Astrocyte (in vitro differentiated cells and primary cell): Measurements from ENCODE around the gene MSANTD4.

Experiments
- EZH2 ChIP-seq: IDR thresholded peaks from 2 replicates; pipeline ENCODE4 v1.6.1; 2012; ENCODE audit warnings: mild to moderate bottlenecking, low read length, inconsistent platforms; ENCODE audit not compliant: insufficient read depth
- TF ChIP-seq, protein P1 (sequence below): IDR thresholded peaks from 2 replicates; pipeline ENCODE4 v1.5.1; 2011; ENCODE audit warnings: low read depth, mild to moderate bottlenecking, inconsistent platforms, low read length, moderate library complexity; ENCODE audit not compliant: insufficient read depth

DNA sequence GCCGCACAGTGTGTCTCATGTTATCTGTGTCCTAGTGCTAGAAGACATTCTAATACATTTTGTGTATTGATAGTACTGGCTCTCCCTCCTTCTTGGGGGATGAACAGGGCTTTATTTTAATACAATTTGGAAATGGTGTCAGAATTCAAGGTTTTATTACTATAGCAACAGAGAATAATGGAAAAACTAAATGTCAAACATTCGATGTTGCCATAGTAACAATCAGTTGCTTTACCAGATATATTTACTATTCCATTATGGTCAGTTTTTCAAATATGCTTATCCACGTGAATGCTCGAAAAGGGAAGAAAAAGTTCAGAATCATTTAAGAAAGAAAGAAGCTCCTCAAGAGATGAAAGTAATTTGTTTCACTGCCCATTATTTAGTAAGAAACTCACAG lies 8.6 kb upstream of the MSANTD4 start:
- TF ChIP-seq, protein P1, sequence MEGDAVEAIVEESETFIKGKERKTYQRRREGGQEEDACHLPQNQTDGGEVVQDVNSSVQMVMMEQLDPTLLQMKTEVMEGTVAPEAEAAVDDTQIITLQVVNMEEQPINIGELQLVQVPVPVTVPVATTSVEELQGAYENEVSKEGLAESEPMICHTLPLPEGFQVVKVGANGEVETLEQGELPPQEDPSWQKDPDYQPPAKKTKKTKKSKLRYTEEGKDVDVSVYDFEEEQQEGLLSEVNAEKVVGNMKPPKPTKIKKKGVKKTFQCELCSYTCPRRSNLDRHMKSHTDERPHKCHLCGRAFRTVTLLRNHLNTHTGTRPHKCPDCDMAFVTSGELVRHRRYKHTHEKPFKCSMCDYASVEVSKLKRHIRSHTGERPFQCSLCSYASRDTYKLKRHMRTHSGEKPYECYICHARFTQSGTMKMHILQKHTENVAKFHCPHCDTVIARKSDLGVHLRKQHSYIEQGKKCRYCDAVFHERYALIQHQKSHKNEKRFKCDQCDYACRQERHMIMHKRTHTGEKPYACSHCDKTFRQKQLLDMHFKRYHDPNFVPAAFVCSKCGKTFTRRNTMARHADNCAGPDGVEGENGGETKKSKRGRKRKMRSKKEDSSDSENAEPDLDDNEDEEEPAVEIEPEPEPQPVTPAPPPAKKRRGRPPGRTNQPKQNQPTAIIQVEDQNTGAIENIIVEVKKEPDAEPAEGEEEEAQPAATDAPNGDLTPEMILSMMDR: no peak
- TF ChIP-seq EZH2: no peak
